Cardiac muscle cell (in vitro differentiated cells and primary cell): ENCODE measurements around the gene LMO1. TPM values are rescaled to one million over a fixed set of nuclear protein-coding genes. Genes with fewer than 3 reads are reported as not detected.

Experiments used
- DNase-seq, 2 donors: peaks; one replicate each; pipeline versions ENCODE4 v3.0.0 to v3.0.0-alpha.2; 2010 to 2017; ENCODE audit warnings: low read depth in 1 of 2, low spot score in 1 of 2
- H3K27ac ChIP-seq: fragments of 200-600 bp; sonication (generic); 2 replicates; pipeline ENCODE4 v1.5.1; 2016
- H3K27me3 ChIP-seq: fragments of 200-600 bp; sonication (generic); 2 replicates; pipeline ENCODE4 v1.6.0; 2016; ENCODE audit warnings: control low read depth
- H3K36me3 ChIP-seq: fragments of 200-600 bp; sonication (generic); 2 replicates; pipeline ENCODE4 v1.5.1; 2016; ENCODE audit warnings: control low read depth
- H3K4me1 ChIP-seq: fragments of 200-600 bp; sonication (generic); 2 replicates; pipeline ENCODE4 v1.8.1; 2017; ENCODE audit warnings: low read depth, mild to moderate bottlenecking, mixed run types
- H3K4me3 ChIP-seq: fragments of 200-600 bp; sonication (generic); 2 replicates; pipeline ENCODE4 v1.5.1; 2016; ENCODE audit warnings: mild to moderate bottlenecking
- H3K9me3 ChIP-seq: fragments of 200-600 bp; sonication (generic); 2 replicates; pipeline ENCODE4 v1.5.1; 2017; ENCODE audit warnings: low read depth, mild to moderate bottlenecking, control low read depth
- polyA plus RNA-seq: library from polyadenylated mRNA; unstranded; fragments of >200 nt; fragmentation: Nextera tagmentation; extraction: Ambion mirVana; gene quantifications from 2 replicates; pipeline ENCODE4 v1.2.1, GENCODE V29; 2016
- total RNA-seq: library from RNA; depleted of rRNA; stranded (reverse); fragments of >200 nt; gene quantifications from 2 replicates; pipeline ENCODE4 v1.2.3, GENCODE V29; 2016
- TF ChIP-seq, protein P1 (sequence below): IDR thresholded peaks from 2 replicates; pipeline ENCODE4 v1.5.1; 2012; ENCODE audit warnings: low read depth, mild to moderate bottlenecking, low read length

LMO1 gene
- total and polyA plus RNA-seq, 2 experiments from 2014 or later, result 0.45 to 3.6 TPM

DNA sequence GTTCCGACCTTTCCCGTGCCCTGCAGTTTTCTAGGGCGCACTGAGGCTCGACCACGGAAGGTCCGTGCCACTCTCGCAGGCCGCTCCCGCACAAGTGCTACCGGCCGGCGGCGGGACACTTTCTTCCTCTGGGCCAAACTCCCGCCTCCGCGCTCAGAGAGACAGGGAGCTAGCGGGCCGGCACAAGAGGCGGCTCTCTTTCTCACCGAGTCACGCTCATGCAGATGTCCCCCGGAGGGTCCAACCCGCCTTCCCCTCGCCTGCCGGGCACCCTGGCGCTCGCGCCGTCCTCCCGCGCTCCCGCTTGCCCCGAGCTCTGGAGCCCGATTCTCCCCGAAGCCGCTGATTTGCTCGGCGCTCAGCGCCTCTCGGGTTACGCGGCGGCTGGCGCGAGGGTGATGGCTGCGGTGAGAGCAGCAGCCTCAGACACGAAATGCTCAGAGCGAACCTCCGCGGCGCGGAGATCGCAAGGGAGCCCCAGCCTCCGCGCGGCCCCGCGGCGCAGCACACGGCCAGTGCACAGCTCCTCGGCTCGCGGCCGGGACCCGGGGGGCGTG lies 1.0 kb downstream of the LMO1 start:
- H3K9me3 ChIP-seq, result no peaks in the 10 kb centered on the region
- H3K27ac ChIP-seq, result no peak overlapping the region
- TF ChIP-seq, protein P1, sequence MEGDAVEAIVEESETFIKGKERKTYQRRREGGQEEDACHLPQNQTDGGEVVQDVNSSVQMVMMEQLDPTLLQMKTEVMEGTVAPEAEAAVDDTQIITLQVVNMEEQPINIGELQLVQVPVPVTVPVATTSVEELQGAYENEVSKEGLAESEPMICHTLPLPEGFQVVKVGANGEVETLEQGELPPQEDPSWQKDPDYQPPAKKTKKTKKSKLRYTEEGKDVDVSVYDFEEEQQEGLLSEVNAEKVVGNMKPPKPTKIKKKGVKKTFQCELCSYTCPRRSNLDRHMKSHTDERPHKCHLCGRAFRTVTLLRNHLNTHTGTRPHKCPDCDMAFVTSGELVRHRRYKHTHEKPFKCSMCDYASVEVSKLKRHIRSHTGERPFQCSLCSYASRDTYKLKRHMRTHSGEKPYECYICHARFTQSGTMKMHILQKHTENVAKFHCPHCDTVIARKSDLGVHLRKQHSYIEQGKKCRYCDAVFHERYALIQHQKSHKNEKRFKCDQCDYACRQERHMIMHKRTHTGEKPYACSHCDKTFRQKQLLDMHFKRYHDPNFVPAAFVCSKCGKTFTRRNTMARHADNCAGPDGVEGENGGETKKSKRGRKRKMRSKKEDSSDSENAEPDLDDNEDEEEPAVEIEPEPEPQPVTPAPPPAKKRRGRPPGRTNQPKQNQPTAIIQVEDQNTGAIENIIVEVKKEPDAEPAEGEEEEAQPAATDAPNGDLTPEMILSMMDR, result no peak
- peaks cover 65% of the 10 kb centered on the region for H3K27me3 ChIP-seq
- peaks cover 8% of the 10 kb centered on the region for H3K4me1 ChIP-seq
- peak; percentile 66 to 90 for DNase-seq
- peak overlapping the region; percentile 32 for H3K4me3 ChIP-seq
- H3K36me3 ChIP-seq, result no peaks in the 10 kb centered on the region

DNA sequence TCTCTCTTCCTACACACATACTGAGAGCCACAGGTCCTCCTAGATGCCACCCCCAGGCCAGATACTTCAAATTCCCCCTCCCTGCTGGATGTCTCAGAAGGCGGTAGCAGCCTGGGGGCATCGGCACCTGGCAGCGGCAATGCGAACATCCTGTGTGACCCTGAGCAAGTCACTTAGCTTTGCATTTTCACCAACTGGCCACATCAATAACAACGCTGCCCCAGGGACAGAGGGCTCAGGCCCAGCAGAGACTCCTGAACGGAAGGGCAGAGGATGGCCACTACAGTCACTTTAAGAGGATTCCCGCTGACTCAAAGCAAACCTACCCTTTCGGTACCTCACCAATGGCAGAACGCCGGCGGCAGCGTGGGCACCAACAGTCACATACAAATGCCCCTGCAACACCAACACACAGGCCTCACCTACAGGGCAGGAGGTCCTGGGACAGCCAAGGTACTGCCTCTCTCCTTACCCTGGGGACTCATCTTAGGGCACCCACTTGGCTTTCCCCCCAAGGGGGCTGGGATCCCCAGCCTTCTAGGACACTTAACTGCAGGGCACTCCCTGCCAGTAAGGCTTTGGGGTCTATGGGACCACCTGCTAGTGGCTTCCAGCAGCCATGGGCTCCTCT lies 1.6 kb downstream of the LMO1 start:
- TF ChIP-seq, protein P1, result no peak
- no peaks in the 10 kb centered on the region for H3K36me3 ChIP-seq
- H3K4me1 ChIP-seq, result peaks cover 8% of the 10 kb centered on the region
- no peaks in the 10 kb centered on the region for H3K9me3 ChIP-seq
- DNase-seq, result no peak
- no peak overlapping the region for H3K27ac ChIP-seq
- peaks cover 59% of the 10 kb centered on the region for H3K27me3 ChIP-seq
- H3K4me3 ChIP-seq, result peak overlapping the region; percentile 32

DNA sequence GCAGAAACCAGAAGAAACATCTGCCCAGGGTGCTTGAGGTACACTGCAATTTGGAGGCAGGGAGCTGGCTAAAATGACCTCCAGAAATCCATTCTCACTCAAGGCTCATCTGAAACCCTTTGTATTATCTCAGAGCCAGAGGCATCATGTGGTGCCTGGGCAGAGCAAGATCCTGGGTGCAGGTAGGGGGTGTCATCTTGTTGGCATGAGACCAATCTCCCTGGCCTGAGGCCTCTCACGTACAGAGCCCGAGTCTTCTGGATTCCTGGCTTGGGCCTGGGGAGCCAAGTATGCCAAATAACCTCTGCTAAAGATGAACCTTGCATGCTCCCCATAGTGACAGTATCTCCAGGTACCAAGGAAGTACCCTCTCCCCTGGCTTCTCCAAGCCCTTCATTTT lies 2.4 kb downstream of the LMO1 start:
- Histone ChIP-seq H3K9me3 (no peaks in the 10 kb centered on the region), H3K4me1 (peaks cover 8% of the 10 kb centered on the region), H3K36me3 (no peaks in the 10 kb centered on the region), H3K27me3 (peaks cover 51% of the 10 kb centered on the region), H3K4me3 (no peak overlapping the region), H3K27ac (no peak overlapping the region)
- TF ChIP-seq, protein P1, result no peak
- DNase-seq, result no peak

DNA sequence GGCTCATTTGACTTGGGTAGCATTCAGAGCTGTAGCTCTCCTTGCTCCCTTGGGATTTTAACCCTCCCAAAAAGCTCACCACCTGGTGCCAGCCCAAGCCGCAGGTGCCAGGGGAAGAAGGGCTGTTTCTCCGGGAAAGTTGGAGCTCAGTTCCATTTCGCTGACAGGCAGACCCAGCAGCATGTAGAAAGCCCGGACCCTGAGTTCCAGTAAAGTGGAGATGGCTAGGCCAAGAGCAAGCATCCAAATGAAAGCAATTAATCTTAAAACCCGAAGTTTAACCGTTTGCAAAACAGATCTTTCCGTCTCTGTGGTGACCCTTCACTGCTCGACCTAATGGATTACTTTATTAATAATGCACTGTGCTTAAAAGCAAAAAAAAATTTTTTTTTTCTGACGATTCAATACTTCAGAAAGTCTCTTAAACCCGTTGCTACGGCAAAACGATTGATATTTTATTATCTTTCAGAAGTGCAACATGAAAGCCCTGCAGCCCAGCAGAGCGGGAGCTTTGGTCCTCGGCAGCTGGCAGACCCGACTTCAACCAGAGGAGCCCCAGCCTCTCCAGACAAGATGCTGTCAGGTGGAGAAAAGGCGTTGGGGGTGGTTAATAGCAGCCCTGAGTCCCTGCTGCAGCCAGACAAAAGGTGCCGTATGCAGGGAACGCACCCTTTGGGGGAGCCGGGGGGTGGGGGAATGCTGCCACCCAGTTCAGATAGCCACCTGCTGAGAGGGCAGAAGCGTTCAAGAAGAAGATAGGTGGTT lies 3.3 kb downstream of the LMO1 start:
- Histone ChIP-seq H3K27me3 (peaks cover 42% of the 10 kb centered on the region), H3K4me1 (peaks cover 8% of the 10 kb centered on the region), H3K4me3 (no peak overlapping the region), H3K36me3 (no peaks in the 10 kb centered on the region), H3K27ac (no peak overlapping the region), H3K9me3 (no peaks in the 10 kb centered on the region)
- no peak for DNase-seq
- TF ChIP-seq, protein P1, result no peak

DNA sequence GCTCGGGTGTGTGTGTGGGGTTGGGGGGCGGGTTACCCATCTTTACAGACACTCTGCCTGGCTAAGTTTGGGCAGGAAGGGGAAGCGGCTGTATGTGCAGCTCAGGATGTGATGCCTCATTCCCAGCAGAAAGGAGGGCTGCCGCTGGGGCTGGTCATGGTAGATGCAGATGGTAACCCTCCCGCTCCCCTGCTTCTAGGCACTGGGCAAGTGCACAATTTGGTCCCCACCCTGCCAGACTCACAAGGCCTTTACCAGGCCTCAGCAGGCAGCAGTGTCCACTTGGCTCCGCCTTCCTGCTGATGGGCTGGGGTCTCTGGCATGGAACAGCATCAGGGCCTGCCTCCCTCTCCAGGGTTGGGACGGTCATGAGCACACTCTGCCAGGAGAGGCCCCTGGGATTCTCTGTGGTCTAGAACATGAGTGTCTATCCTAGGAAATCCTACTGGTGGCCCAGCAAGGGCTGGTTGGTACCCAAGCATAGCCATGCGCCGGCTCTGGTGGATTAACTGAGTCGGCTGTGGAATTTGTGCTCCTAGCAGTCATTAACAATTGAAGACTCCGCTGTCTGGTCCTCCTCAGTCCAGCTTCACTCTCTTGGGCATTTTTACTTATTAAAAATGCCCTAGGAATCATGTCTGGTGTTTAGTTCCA lies 4.2 kb downstream of the LMO1 start:
- no peak for DNase-seq

More for the DNA sequence above, 4.2 kb downstream of the LMO1 start:
- TF ChIP-seq, protein P1, result no peak
- Histone ChIP-seq H3K36me3 (no peaks in the 10 kb centered on the region), H3K27me3 (peaks cover 33% of the 10 kb centered on the region), H3K4me3 (no peak overlapping the region), H3K27ac (no peak overlapping the region), H3K9me3 (no peaks in the 10 kb centered on the region), H3K4me1 (peaks cover 8% of the 10 kb centered on the region)
